Skeletal muscle cell (primary cell): ENCODE measurements around the gene NMU.
"Not testable (repeated sequence)": the region's sequence is repeated elsewhere in the genome, so short reads cannot be mapped to it uniquely, and the experiment has no call there.

Source experiments
- DNase-seq: peaks from one replicate; pipeline ENCODE4 v3.0.0-alpha.2; 2010; ENCODE audit warnings: low read depth
- H3K4me3 ChIP-seq: 2 replicates; pipeline ENCODE4 v1.5.1; 2011; ENCODE audit warnings: low read depth, mild to moderate bottlenecking, control low read depth, low read length, moderate library complexity

Gene NMU

GRCh38 chr4:55578341-55579010 lies 57.6 kb downstream of the NMU start:
- DNase-seq, result no peak
- H3K4me3 ChIP-seq, result no peak overlapping the region

GRCh38 chr4:55575513-55575912 lies 60.6 kb downstream of the NMU start:
- no peak for DNase-seq
- no peak overlapping the region for H3K4me3 ChIP-seq

GRCh38 chr4:55574252-55574651 lies 61.8 kb downstream of the NMU start:
- H3K4me3 ChIP-seq, result no peak overlapping the region
- no peak for DNase-seq

GRCh38 chr4:55571806-55572205 lies 64.3 kb downstream of the NMU start:
- DNase-seq, result no peak
- H3K4me3 ChIP-seq, result no peak overlapping the region

GRCh38 chr4:55568905-55569504 lies 67.1 kb downstream of the NMU start:
- DNase-seq, result no peak
- H3K4me3 ChIP-seq, result no peak overlapping the region

GRCh38 chr4:55561889-55562288 lies 74.2 kb downstream of the NMU start:
- DNase-seq, result no peak
- H3K4me3 ChIP-seq, result no peak overlapping the region

- no peak for DNase-seq
- no peak overlapping the region for H3K4me3 ChIP-seq
Measured at GRCh38 chr4:55560096-55560495, 76.0 kb downstream of the NMU start.

GRCh38 chr4:55554453-55555030 lies 81.6 kb downstream of the NMU start:
- no peak overlapping the region for H3K4me3 ChIP-seq
- DNase-seq, result peak; percentile 25

- peak; percentile 28 for DNase-seq
- H3K4me3 ChIP-seq, result peak overlapping the region; percentile 12
Measured at GRCh38 chr4:55553441-55554201, 82.5 kb downstream of the NMU start.

- DNase-seq, H3K4me3 ChIP-seq: not testable (repeated sequence)
Measured at GRCh38 chr4:55551964-55552363, 84.1 kb downstream of the NMU start.

- H3K4me3 ChIP-seq, result no peak overlapping the region
- peak; percentile 42 for DNase-seq
Measured at GRCh38 chr4:55549888-55550287, 86.2 kb downstream of the NMU start.

GRCh38 chr4:55547918-55548317 lies 88.2 kb downstream of the NMU start:
- no peak for DNase-seq
- H3K4me3 ChIP-seq, result peak overlapping the region; percentile 87

GRCh38 chr4:55547466-55547770 lies 88.7 kb downstream of the NMU start:
- peak; percentile 11 for DNase-seq
- peak overlapping the region; percentile 87 for H3K4me3 ChIP-seq

- H3K4me3 ChIP-seq, result peak within 1 kb of the TSS; percentile 87
- peak; percentile 58 for DNase-seq
Measured at GRCh38 chr4:55546756-55547465, 89.2 kb downstream of the NMU start, which contains the start of gene CLOCK. TSS of gene CLOCK (minus strand) at chr4:55546909. CDS start at chr4:55482785, 64,124 bp downstream.

GRCh38 chr4:55546506-55546755 lies 89.7 kb downstream of the NMU start:
- peak overlapping the region; percentile 87 for H3K4me3 ChIP-seq
- DNase-seq, result no peak

GRCh38 chr4:55545641-55546505 lies 90.2 kb downstream of the NMU start:
- DNase-seq, result peak; percentile 15
- peak overlapping the region; percentile 87 for H3K4me3 ChIP-seq
